ENCODE measurements around the gene CD52. TPM values are rescaled to one million over a fixed set of nuclear protein-coding genes. Genes with fewer than 3 reads are reported as not detected.

The CD52 gene
- polyA plus RNA-seq, 2 of the 4 experiments (the other 2 are of a cell fraction) = not detected

- Histone ChIP-seq H3K4me2 (no peak overlapping the region), H3K4me3 (no peak overlapping the region), H3K27ac (no peak overlapping the region), H3K4me1 (peaks cover 16% of the 10 kb centered on the region; the same call in 2 of the 3 replicates), H3K9me3 (no peaks in the 10 kb centered on the region)
- 90% methylated on average over 3 of the region's 3 CpGs for WGBS (ENCODE audit: missing lambda C conversion rate)
- ChIA-PET POLR2A (interaction anchor here (0.5 kb wide), 1 partner anchor 478 kb away, joined by 3 read pairs; no protein-coding TSS in a partner anchor), CTCF (interaction anchor here (0.7 to 4.7 kb wide), 12 partner anchors 13 to 77 kb away, joined by 3 to 85 read pairs (median 5); partner anchors contain the start of gene ZNF683)
- TF ChIP-seq BHLHE40 (IDR thresholded peaks at IDR 0.05; ENCODE audit: low read depth, low read length) (no peak), PBX3 (IDR thresholded peaks at IDR 0.05) (no peak), HMGXB4 (CRISPR knock-in tag; IDR thresholded peaks at IDR 0.05; ENCODE audit: borderline replicate concordance) (no peak), NFE2L2 (conservative IDR thresholded peaks at IDR 0.05; ENCODE audit: low read length) (no peak), RCOR1 (IDR thresholded peaks at IDR 0.05; ENCODE audit: low read depth, low read length) (no peak)
- no peak for DNase-seq (ENCODE audit: low read depth in 1 of 2, low spot score in 1 of 2)
- FAIRE-seq = no peak
- ATAC-seq = no peak
These were observed 44.6 kb downstream of the CD52 start for GRCh38 chr1:26362331-26362730.

- TF ChIP-seq MAZ (IDR thresholded peaks at IDR 0.05; ENCODE audit: borderline replicate concordance, low read depth, low read length) (no peak), PBX3 (IDR thresholded peaks at IDR 0.05) (no peak), HOXA7 (CRISPR knock-in tag; IDR thresholded peaks at IDR 0.05) (no peak), MYC (IDR thresholded peaks at IDR 0.05; ENCODE audit: borderline replicate concordance, low read length) (no peak), SMC3 (IDR thresholded peaks at IDR 0.05) (peak; percentile 85), MAFK (IDR thresholded peaks at IDR 0.05; ENCODE audit: partially characterized antibody) (no peak), CTCF (IDR thresholded peaks at IDR 0.05) (peak; percentile 81), RAD21 (conservative IDR thresholded peaks at IDR 0.05 in 1 of 2, IDR thresholded peaks at IDR 0.05 in 1 of 2) (peak; percentile 71 to 76), MAX (IDR thresholded peaks at IDR 0.05) (peak; percentile 13; the same call in 1 of the 2 replicates), RFX5 (IDR thresholded peaks at IDR 0.05) (no peak)
- H3K4me3 ChIP-seq = no peak overlapping the region
- H3K4me2 ChIP-seq = peak overlapping the region; percentile 42; the same call in 1 of the 3 replicates
- peaks cover 8% of the 10 kb centered on the region; the same call in 2 of the 3 replicates for H3K4me1 ChIP-seq
- ChIA-PET CTCF (interaction anchor here (0.6 to 4.7 kb wide), 46 partner anchors 7 to 383 kb away, joined by 3 to 85 read pairs (median 5); partner anchors contain the start of genes CATSPER4, CEP85, CRYBG2 and SH3BGRL3), POLR2A (no interaction called here)
- peak; percentile 57 to 59 for DNase-seq (ENCODE audit: low read depth in 1 of 2, low spot score in 1 of 2)
- FAIRE-seq = no peak
- peak; percentile 73 to 90; a peak in 5 of 6 replicates for ATAC-seq
- no peaks in the 10 kb centered on the region for H3K9me3 ChIP-seq
- 30% methylated on average over 25 of the region's 26 CpGs for WGBS (ENCODE audit: missing lambda C conversion rate)
- peak overlapping the region in 1 of 2 experiments; percentile 47; a peak in 2 of 6 replicates for H3K27ac ChIP-seq
These were observed 46.0 kb downstream of the CD52 start for GRCh38 chr1:26363549-26364448.

All from A549 (cell line).